Bladder microvascular endothelial cell (primary cell): ENCODE measurements around the gene CHAMP1. TPM values are rescaled to one million over a fixed set of nuclear protein-coding genes. Genes with fewer than 3 reads are reported as not detected.

Source experiments
- total RNA-seq: library from RNA; depleted of rRNA; stranded (reverse); fragments of >200 nt; gene quantifications from 2 replicates; pipeline ENCODE4 v1.2.3, GENCODE V29; 2014

Gene CHAMP1, protein sequence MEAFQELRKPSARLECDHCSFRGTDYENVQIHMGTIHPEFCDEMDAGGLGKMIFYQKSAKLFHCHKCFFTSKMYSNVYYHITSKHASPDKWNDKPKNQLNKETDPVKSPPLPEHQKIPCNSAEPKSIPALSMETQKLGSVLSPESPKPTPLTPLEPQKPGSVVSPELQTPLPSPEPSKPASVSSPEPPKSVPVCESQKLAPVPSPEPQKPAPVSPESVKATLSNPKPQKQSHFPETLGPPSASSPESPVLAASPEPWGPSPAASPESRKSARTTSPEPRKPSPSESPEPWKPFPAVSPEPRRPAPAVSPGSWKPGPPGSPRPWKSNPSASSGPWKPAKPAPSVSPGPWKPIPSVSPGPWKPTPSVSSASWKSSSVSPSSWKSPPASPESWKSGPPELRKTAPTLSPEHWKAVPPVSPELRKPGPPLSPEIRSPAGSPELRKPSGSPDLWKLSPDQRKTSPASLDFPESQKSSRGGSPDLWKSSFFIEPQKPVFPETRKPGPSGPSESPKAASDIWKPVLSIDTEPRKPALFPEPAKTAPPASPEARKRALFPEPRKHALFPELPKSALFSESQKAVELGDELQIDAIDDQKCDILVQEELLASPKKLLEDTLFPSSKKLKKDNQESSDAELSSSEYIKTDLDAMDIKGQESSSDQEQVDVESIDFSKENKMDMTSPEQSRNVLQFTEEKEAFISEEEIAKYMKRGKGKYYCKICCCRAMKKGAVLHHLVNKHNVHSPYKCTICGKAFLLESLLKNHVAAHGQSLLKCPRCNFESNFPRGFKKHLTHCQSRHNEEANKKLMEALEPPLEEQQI
- 6.8 and 11.6 TPM in 2 replicates for total RNA-seq

DNA sequence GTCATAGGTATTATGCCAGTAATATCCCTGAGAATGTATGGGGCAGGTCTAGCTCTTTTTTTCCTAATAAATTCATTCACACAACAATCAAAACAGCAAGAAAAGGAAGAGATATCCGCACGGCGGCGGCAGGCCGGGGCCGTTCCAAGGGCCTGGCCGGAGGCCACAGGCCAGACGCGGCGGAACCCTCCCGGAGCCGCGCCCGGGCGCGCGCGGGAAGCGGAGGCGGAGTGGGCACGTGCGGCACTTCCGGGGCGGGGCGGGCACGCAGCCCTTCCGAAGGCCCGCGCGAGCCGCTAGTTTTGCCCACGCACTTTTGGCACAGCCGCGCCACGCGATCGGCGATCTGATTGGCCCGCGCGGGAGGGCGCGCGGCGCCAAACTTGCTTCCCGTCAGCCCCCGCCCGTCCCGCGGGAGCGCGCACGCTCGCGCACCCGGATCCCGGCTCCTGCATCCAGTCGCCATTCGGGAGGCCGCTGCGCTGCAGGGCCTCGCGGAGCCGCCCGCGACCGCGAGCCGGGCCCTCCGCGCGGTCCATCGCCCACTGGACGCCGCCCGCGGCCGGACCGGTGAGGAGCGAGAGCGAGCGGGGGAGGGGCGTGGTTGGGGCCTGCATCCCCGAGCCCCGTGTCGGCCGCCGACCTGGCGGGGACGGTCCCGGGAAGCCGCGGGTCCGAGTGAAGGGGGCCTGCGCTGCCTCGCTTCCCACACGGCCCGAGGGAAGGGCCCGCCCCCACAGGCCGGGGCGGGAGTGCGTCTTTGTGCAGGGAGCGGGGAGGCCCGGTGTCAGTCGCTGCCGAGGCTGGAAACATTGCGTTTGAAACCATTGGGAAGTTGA is at the start of gene CHAMP1:
CHAMP1 (plus strand) TSS at position 430 of the 839 bp plus-strand sequence. CDS start 9,340 bp downstream, outside the sequence.

DNA sequence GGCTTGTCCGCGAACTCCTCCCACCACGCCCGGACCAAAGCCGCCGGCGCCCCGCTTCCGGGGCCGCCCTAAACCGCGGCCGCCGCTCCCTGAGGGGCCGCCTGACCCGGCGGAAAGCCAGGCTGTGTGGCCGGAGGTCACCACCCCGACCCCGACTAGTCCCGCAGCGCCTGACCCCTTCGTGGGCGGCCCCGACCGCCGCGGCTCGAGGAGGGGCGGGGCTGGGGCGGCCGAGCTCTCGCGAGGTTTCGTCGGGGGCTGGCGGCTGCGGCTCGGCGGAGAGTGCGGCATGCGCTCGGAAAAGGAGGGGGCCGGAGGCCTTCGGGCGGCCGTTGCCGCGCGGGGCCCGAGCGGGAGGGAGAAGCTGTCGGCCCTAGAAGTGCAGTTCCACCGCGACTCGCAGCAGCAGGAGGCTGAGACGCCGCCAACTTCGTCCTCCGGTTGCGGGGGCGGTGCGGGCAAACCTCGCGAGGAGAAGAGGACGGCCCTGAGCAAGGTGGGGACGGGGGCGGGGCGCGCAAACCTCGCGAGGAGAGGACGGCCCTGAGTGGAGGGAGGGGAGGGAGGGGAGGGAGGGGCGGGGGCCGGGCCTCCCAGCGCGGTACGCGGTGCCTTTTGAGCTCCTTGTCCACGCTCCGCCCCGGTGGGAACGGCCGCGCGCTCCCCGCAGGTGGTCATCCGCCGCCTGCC is 32.8 kb upstream of the CHAMP1 start, which contains the start of gene UPF3A:
UPF3A (plus strand) TSS at position 251 of the 690 bp plus-strand sequence; CDS start at position 290, 39 bp downstream.

Other genes starting within 250 kb of the CHAMP1 start
- 24.4 and 48.7 TPM in 2 replicates for gene RASA3, start 181.9 kb upstream of the CHAMP1 start, total RNA-seq
- gene CFAP97D2, start 135.2 kb upstream of the CHAMP1 start, total RNA-seq = not detected in 2 replicates
- 28.8 and 71.7 TPM in 2 replicates for gene CDC16, start 79.6 kb upstream of the CHAMP1 start, total RNA-seq
- gene UPF3A, start 32.9 kb upstream of the CHAMP1 start, total RNA-seq = 15.7 and 28.5 TPM in 2 replicates